Caco-2 (cell line): ENCODE data around the gene SUPT20HL1. TPM values are rescaled to one million over a fixed set of nuclear protein-coding genes. Genes with fewer than 3 reads are reported as not detected.

Experiments used
- BruUV-seq: library from RNA; stranded (reverse); fragments of 400-500 nt; replicated peaks from 2 replicates; lab custom pipeline; 2021; lab: Mats Ljungman, UMichigan
- CTCF ChIA-PET: fragments of 300-600 bp; sonication (Branson Sonifier 250); formaldehyde crosslinking; loops from one replicate; lab custom pipeline; 2022; ENCODE audit warnings: antibody characterized with exemption; lab: Charles Lee
- POLR2A ChIA-PET: fragments of 300-600 bp; sonication (Branson Sonifier 250); formaldehyde crosslinking; loops from one replicate; lab custom pipeline; 2022; ENCODE audit warnings: antibody characterized with exemption; lab: Charles Lee
- DNase-seq, 2 experiments: peaks; one replicate each; pipeline versions ENCODE4 v3.0.0 to v3.0.0-alpha.2; 2020 to 2022
- H3K27me3 ChIP-seq: replicated peaks from 2 replicates; pipeline ENCODE4 v1.6.0; 2011; ENCODE audit warnings: low read length; ENCODE audit not compliant: control insufficient read depth, insufficient read depth
- H3K36me3 ChIP-seq: 2 replicates; pipeline ENCODE4 v1.5.1; 2011; ENCODE audit warnings: low read length; ENCODE audit not compliant: control insufficient read depth, insufficient read depth
- H3K4me1 ChIP-seq: fragments of 250-450 bp; sonication (Bioruptor Pico); 2 replicates; pipeline ENCODE4 v1.5.1; 2020; ENCODE audit warnings: mild to moderate bottlenecking
- H3K4me3 ChIP-seq: 2 replicates; pipeline ENCODE4 v1.5.1; 2011; ENCODE audit warnings: low read depth, mild to moderate bottlenecking, control low read depth, low read length
- H3K9me3 ChIP-seq: fragments of 250-450 bp; sonication (Bioruptor Pico); 2 replicates; pipeline ENCODE4 v1.5.1; 2020; ENCODE audit warnings: mild to moderate bottlenecking, moderate library complexity
- H3K27ac Mint-ChIP-seq: one replicate; pipeline ENCODE4 v1.8.0; 2022; ENCODE audit warnings: mixed read lengths; ENCODE audit not compliant: unreplicated experiment
- H3K27me3 Mint-ChIP-seq: one replicate; pipeline ENCODE4 v1.8.0; 2022; ENCODE audit warnings: mixed read lengths; ENCODE audit not compliant: insufficient read depth, unreplicated experiment
- H3K36me3 Mint-ChIP-seq: one replicate; pipeline ENCODE4 v1.8.0; 2022; ENCODE audit warnings: mild to moderate bottlenecking, mixed read lengths; ENCODE audit not compliant: insufficient read depth, unreplicated experiment
- H3K4me1 Mint-ChIP-seq: one replicate; pipeline ENCODE4 v1.8.0; 2022; ENCODE audit warnings: low read depth, mixed read lengths; ENCODE audit not compliant: unreplicated experiment
- H3K4me3 Mint-ChIP-seq: one replicate; pipeline ENCODE4 v1.8.0; 2022; ENCODE audit warnings: mild to moderate bottlenecking, moderate library complexity, mixed read lengths; ENCODE audit not compliant: unreplicated experiment
- H3K9me3 Mint-ChIP-seq: one replicate; pipeline ENCODE4 v1.8.0; 2022; ENCODE audit warnings: mixed read lengths; ENCODE audit not compliant: unreplicated experiment
- CTCF ChIP-seq, 2 experiments: fragments of 200-600 bp in 1 of 2; IDR thresholded peaks; 1 replicate in 1 of 2; 2 replicates in 1 of 2; pipeline versions ENCODE4 v1.5.1 to v1.8.0; 2011 to 2022; ENCODE audit warnings: antibody characterized with exemption in 1 of 2, control low read depth in 1 of 2, inconsistent platforms in 1 of 2, low read depth in 1 of 2, low read length in 1 of 2, mild to moderate bottlenecking in 1 of 2, moderate library complexity in 1 of 2; ENCODE audit not compliant: insufficient read depth in 1 of 2, severe bottlenecking in 1 of 2, unreplicated experiment in 1 of 2
- intact Hi-C: fragments of 100-400 bp; cut with micrococcal nuclease; formaldehyde crosslinking; loops from one replicate; pipeline ENCODE4 v1.10.0; 2022; ENCODE audit not compliant: unreplicated experiment
- total RNA-seq: library from RNA; stranded (reverse); gene quantifications from 2 replicates; pipeline ENCODE4 v1.2.3, GENCODE V29; 2022

Gene SUPT20HL1
- total RNA-seq, 1 experiment from 2014 or later = not detected

- H3K36me3 ChIP-seq = no peaks in the 10 kb centered on the region
- H3K9me3 ChIP-seq = no peaks in the 10 kb centered on the region
- Mint-ChIP-seq H3K27ac (no peak within 1 kb of the TSS), H3K9me3 (no peaks in the 10 kb centered on the region), H3K27me3 (peaks cover 3% of the 10 kb centered on the region), H3K4me1 (no peaks in the 10 kb centered on the region), H3K36me3 (no peaks in the 10 kb centered on the region), H3K4me3 (no peak within 1 kb of the TSS)
- ChIA-PET CTCF (no interaction called here), POLR2A (no interaction called here)
- no peaks in the 10 kb centered on the region for H3K27me3 ChIP-seq
- H3K4me3 ChIP-seq = no peak within 1 kb of the TSS
- TF ChIP-seq CTCF (IDR thresholded peaks at IDR 0.05; ENCODE audit: insufficient read depth in 1 of 2, low read depth in 1 of 2, low read length in 1 of 2, severe bottlenecking in 1 of 2, unreplicated experiment in 1 of 2) = no peak
- BruUV-seq = no TSS peak
- intact Hi-C loops = no loop called here
- no peaks in the 10 kb centered on the region for H3K4me1 ChIP-seq
- no peak for DNase-seq
These were observed 46.3 kb upstream of the SUPT20HL1 start, which contains the start of gene SUPT20HL2 for GRCh38 chrX:24314019-24314635. Gene SUPT20HL2, minus strand, starts transcription at chrX:24314069. Its CDS starts 754 bp downstream, at chrX:24313315.

DNA sequence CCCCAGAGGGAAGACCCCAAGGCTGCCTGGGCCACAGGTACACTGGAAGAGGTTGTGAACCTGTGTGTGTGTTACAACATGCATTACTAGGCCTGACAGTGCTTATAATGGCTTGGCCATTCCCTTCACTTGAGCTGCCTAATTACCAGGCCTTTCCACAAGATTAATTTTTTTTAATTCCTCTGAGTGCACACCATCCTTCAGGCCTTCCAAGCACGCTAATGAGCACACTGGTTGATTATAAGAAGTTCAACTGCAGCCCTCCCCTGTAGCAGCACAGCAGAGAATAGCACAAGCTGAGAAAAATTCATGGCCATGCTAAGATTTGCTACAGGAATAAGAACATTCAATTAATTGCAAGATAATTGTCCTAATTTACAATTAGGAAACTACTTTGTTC, 44.3 kb upstream of the SUPT20HL1 start:
- no TSS peak for BruUV-seq
- DNase-seq = no peak
- Mint-ChIP-seq H3K9me3 (no peaks in the 10 kb centered on the region), H3K27me3 (peaks cover 3% of the 10 kb centered on the region), H3K27ac (no peak overlapping the region), H3K4me3 (no peak overlapping the region), H3K4me1 (no peaks in the 10 kb centered on the region), H3K36me3 (no peaks in the 10 kb centered on the region)
- TF ChIP-seq CTCF (IDR thresholded peaks at IDR 0.05; ENCODE audit: insufficient read depth in 1 of 2, low read depth in 1 of 2, low read length in 1 of 2, severe bottlenecking in 1 of 2, unreplicated experiment in 1 of 2) = no peak
- Histone ChIP-seq H3K9me3 (no peaks in the 10 kb centered on the region), H3K36me3 (no peaks in the 10 kb centered on the region), H3K4me3 (no peak overlapping the region), H3K4me1 (no peaks in the 10 kb centered on the region), H3K27me3 (no peaks in the 10 kb centered on the region)
- intact Hi-C loops = no loop called here
- ChIA-PET POLR2A (no interaction called here), CTCF (no interaction called here)

GRCh38 chrX:24317567-24317966, 42.9 kb upstream of the SUPT20HL1 start:
- no peak overlapping the region for H3K4me3 Mint-ChIP-seq
- H3K9me3 ChIP-seq = no peaks in the 10 kb centered on the region
- H3K9me3 Mint-ChIP-seq = no peaks in the 10 kb centered on the region
- POLR2A ChIA-PET = no interaction called here
- no peak for TF ChIP-seq CTCF (IDR thresholded peaks at IDR 0.05; ENCODE audit: insufficient read depth in 1 of 2, low read depth in 1 of 2, low read length in 1 of 2, severe bottlenecking in 1 of 2, unreplicated experiment in 1 of 2)
- no peaks in the 10 kb centered on the region for H3K36me3 ChIP-seq
- intact Hi-C loops = no loop called here
- no peak for DNase-seq
- H3K4me1 Mint-ChIP-seq = no peaks in the 10 kb centered on the region
- no peaks in the 10 kb centered on the region for H3K4me1 ChIP-seq
- CTCF ChIA-PET = no interaction called here
- no peak overlapping the region for H3K27ac Mint-ChIP-seq
- H3K27me3 Mint-ChIP-seq = peaks cover 3% of the 10 kb centered on the region
- no TSS peak for BruUV-seq
- no peak overlapping the region for H3K4me3 ChIP-seq
- H3K27me3 ChIP-seq = no peaks in the 10 kb centered on the region
- H3K36me3 Mint-ChIP-seq = no peaks in the 10 kb centered on the region
